GM12891 (cell line): ENCODE measurements around the gene DHCR24.

Source experiments
- POLR2A ChIP-seq: IDR thresholded peaks from 2 replicates; pipeline ENCODE4 v1.6.1; 2011; ENCODE audit warnings: low read depth, low read length, control low read depth
- POLR2AphosphoS5 ChIP-seq: IDR thresholded peaks from 2 replicates; pipeline ENCODE4 v1.6.1; 2011; ENCODE audit warnings: low read depth, low read length, control low read depth

- TF ChIP-seq POLR2A (no peak), POLR2AphosphoS5 (no peak)
Measured at GRCh38 chr1:54800041-54800898, 86.7 kb downstream of the DHCR24 start.
